GF-D8 (cell line): ENCODE data around the gene CCN6.

ENCODE experiments used
- DNase-seq: peaks from one replicate; lab custom pipeline; 2025; lab: John Stamatoyannopoulos, UW

The CCN6 gene

DNA sequence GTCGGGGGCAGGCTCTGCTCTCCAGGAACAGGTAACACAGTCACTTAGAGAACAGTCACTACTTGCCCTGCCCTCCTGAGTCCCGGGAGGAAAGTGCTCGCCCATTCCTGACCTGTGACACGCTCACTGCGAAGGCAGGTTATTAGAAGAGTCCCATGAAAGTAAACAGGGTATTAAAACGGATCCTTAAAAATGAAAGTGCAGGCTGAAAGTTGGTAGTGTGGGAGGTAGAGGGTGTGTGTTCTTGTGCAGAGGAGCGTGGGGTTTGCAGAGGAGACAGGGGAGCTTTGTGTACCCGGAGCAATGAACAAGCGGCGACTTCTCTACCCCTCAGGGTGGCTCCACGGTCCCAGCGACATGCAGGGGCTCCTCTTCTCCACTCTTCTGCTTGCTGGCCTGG, at the start of gene CCN6:
CCN6 (plus strand) TSS at position 104 of the 400 bp plus-strand sequence; CDS start at position 358, 254 bp downstream.
- DNase-seq: no peak

DNA sequence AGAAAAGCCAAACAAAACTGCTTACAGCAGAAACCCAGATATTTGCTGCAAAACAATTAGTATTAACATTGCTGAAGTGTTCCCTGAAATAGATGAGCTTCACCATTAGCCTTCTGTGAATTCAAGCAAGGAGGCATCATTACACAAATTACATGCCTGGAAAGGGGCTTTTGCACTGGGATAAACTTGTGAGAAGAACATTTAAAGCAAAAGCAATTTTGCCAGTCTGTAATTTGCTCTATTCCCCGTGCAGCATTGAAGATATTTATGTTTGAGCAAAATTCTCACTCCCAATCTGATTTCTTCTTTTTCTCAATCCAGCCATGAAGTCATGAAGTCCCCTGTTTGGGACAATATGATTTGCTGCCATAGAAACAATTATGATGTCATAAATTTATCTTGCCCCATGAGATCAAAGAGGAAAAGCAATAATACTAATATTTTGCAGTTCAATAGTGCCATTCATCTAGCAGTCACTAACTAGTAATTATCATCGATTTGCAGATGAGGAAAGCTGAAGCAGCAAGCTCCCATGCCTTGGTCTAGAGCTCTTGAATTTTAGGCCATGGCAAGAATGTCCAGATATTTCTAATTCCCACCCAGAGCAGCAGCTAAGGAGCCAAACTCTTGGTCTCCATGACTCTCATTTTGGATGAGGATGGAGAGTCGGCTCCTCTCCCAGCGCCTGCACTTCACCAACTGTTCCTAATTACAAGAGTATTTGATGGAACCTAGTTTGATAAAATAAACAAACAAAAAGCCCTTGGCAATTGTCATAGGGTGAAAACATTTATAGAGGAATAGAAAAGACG, 49.5 kb upstream of the CCN6 start:
- no peak for DNase-seq

DNA sequence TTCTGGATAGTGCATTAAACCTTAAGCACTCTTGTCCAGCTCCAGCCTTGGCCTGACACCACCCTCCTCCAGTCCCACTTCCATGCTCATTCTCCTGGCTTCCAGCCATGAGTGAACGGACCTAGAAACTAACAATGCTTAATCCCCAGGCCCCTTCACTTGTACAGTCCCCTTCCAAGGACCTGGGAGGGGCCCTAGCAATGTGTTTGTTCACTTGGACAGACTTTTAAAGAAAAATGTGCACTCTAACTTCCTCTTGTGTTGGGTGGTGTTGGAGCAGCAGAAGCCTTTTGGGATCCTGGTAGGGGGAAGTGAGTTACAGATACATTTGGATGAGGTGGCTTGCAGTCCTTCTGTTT, 48.9 kb upstream of the CCN6 start:
- DNase-seq: no peak

DNA sequence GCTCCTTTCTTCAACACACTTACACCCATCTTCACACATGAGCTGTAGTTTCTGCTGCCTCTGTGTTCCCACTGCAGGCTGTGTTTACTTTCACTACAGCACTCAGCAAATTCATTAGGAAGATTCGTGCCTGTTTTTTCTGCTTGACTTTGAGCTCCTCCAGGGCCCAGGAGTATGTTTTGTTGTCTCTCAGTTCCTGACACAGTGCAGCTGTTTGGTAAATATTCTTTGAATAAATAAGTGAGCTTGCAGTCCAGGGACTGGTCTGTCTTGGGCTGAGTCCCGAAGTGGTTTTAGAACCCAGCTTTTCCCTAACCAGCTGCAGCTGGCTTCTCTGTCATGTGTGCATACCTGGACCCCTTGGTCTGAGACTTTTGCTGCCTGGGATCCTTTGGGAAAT, 46.6 kb upstream of the CCN6 start:
- no peak for DNase-seq

DNA sequence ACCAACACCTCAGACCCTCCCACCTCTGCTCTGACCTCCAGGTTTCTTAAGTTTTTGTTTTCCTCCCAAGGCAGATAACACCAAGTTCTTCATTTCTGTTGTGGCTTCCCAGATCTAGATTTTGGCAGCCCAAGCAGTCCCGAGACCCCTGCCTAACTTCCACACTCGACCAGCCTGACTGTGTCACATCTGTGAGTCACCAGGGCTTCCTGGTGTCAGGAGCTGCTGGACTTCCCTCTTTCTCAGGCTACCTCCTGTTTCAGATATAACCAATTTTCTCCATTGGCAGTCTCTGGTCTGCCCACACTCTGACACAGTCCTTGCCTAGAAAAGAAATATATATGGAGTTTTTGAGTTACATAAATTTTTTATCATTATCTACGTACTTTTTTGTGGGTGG, 46.1 kb upstream of the CCN6 start:
- no peak for DNase-seq

DNA sequence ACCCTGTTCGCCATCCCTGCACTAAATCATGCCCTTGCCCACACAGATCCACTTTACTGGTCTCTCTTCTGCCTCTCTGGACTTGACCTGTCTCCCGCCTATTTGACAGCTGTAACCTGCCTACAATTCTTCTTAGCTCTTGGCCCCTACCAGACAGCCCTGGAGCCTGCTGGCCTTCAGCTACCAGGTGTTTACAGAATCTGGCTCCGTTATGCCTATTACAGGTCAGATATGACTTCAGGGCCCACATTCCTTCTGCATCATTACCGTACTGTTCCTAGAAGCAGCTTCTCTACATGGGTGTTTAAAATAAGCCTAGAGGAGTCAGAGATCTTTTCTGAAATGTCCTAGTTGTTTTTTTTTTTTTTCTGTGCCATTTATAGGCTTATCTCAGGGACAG, 45.4 kb upstream of the CCN6 start:
- DNase-seq: no peak

DNA sequence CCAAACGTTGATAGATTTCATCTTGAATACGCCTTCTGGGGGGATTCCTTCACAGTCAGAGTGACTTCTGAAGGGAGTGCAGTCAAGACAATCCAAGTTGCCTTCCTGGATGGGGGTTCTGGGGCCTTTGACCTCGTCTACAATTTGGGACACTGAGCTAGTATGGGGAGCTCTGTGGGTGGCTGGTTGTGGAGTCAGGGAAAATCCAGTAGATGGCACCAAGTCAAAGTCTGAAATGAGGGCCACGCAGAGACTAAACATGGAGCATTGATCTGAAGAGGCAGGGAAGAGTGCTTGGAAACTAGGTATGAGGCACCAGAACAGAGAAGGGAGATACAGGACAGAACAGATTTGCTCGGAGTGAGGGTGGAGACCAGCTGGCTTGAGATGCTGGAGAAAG, 43.6 kb upstream of the CCN6 start:
- no peak for DNase-seq

DNA sequence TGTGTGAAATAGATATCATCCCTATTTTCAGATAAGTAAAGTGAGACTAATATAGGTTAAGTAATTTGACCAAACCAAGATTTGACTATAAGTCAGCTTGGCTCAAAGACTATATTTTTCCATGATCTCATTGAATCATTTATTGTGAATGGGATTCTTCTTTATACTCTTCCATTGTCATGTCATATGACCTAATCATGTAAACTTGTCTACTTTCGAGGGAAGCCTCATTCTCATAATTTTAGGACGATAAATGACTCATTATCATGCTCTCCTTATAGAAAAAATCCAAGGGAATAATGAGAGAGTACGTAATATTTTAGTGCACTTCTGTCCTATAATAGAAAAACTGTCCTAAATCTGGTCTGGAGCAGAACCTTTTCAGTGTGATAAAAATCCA, 40.9 kb upstream of the CCN6 start:
- no peak for DNase-seq

DNA sequence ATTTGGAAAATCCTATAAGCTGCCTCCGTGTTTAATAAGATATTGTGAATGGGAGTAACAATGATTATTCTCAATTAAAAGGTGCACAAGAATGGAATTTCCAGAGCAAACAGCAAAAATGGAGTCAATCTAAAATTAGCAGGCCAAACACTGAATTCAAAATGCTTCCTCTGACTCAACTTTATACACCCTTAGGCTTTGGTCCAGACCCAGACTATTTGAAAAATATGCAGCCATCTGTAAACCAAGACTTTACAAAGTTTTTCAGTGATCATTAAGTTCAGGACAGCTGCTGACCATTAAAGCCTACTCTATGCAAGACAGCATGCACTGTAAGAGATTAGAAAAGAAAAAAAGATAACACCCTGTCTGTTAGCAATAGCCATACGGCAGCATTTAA, 39.4 kb upstream of the CCN6 start:
- no peak for DNase-seq

DNA sequence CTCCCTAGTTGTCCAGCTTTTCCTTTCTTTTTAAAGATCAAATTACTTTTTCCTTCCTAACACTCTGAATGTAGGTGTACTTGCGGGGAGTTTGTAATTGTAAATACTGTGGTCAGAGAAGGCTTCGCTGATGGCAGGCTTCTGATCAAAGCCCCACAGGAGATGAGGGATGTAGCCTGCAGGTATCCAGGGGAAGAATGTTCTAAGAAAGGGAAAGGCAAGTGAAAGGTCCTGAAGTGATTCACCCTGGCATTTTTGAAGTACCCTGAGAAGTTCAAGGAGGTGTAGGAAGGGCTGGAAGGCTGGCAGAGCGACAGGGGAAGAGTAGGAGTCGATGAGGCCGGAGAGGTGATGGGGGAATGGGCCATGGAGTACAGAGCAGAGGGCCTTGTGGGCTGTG, 38.2 kb upstream of the CCN6 start:
- DNase-seq: no peak

DNA sequence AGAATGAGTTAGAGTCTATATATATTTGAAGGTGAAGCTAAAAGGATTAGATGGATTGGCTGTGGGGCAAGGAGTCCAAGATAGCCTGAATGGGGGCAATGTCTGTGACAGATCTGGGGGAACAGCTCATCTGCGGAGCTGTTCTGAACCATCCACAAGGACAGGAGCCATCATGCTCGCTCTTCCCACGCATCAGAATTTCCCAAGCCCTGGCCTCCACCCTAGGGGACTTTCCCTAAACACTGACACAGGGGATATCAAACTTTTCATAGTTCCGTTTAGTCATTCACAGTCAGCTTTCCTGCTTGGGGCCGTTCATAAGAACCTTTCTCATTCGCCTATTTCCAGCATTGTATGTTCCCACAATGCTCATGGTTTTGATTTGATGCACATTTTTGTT, 37.6 kb upstream of the CCN6 start:
- no peak for DNase-seq

DNA sequence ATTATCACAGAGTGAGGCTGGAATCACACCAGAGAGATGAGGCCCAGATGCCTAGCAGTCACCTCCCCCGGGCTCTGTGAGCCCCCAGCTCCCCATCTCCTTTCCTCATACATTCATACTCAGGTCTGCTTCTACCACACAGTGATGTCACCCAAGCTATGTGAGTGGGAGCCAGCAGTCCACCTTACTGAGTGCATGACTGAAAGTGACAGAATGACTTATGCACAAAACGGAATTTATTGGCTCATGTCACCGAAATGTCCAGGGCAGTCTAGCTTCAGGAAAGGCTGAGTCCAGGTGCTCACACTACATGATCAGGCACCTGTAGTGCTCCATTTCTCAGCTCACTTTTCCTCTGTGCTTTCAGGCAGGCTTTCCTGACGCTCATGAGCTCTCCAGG, 36.7 kb upstream of the CCN6 start:
- no peak for DNase-seq

DNA sequence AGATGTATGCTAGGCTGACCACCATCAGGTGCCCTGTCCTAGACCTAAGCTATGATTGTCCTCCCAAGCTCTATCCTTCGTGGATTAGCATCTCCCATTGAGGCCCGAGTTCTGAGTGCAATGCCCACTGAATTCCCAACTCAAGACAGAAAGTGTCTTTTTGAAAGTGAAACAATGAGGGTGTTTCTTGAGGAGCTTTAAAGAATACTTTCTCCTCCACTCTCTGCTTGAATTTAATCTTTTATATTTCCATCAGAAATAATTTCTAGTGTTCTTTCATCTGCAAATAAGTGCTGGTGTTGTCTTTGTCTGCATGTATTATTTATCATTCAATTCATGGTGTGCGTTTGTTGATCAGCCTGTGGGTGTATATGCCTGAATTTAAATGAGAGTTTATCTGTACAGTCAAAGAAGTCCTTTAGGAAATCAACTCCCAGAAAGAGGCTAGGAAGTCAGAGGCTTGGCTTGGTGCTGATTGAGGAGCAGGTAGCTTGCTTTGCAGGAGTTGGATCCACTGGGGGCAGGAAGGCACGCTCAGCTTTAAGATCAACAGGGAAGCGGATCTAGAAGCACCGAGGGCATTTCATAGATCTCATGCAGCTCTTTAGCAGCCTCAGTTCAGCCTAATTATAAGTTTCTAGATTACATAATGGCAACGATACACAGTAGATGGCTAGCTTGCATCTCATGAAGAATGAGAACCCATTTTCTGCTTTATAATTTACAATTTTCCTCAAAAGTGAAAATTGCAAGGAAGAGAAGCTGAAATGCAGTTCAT, 36.0 kb upstream of the CCN6 start:
- no peak for DNase-seq

DNA sequence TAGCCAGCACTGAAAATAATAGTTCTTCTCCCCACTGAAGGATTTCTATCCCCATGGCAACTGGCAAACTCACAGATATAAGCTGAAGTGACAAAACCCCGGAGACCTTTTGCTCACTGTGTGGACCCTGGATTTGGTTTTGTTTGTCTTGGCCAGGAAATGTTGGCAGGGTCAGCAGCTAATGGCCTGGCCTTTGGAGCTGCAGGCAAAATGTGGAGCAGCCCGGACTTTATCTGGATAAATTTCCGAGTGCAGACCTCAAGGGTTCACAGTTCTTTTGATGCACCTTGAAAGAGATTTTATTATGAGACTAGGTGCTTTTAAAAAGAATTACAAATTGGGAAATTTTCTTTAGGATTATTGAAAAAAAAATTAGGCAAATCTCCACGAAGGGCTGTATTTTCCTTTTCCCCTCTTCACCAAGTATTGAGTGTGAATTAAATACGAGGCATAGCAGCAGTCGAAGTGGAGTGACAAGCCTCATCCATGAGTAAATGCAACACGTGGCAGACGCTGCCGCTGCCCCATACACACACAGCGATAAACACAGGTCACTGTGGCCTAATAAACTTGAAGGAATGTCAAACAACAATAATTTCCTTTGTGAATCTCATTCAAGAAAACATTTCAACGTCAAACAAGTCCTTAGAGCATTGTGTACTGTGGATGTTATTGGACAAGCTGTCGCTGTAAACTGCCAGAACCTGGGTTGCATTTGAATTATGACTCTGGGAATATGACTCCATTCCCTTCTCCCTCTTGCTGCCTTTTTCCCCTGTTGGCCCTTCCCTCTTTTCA, 35.1 kb upstream of the CCN6 start:
- no peak for DNase-seq

DNA sequence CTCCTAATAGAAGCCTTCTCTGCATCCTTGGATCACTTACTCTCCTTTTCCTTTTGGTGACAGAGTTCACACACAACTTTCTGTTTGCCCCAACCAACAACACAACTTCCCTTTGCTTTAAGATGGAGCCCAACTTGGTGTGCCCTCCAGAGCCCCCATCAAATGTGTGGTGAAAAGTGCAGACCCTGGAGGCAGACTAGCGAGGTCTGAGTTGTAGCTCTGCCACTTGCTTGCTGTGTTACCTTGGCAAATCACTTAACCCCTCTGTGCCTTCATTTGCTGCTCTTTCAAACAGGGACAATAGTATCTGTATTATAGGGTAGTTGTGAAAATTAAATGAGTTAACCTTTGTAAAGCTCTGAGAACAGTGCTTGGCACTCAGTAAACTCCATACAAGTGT, 34.3 kb upstream of the CCN6 start:
- DNase-seq: no peak

DNA sequence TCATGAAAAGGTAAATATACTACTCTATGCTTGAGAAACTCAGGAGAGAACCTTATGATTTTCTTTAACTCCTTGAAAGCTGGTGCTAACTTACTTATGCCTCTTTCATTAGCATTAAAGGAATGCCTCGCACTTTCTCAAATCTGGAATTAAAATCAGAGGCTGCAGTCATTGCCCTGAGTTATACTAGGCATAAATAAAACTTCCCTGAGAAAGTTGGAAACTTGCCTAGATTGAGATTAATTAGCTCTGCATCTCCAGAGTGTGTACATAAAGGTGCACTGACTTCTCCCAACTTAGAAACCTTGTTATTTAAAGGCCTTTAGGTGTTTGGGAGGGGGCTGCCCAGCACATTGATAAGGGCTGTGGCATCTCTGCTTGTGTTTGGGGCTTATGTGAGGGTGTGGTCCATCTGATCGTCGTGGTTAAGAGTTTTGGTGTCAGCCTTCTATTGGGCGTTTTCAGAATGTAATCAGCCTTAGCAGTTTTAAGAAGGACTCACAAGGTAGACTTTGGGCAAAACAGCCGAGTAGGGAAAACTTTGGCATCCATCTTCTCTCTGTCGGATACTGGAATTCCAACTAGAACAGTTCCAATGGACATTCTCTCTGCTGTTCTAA, 32.1 kb upstream of the CCN6 start:
- no peak for DNase-seq

DNA sequence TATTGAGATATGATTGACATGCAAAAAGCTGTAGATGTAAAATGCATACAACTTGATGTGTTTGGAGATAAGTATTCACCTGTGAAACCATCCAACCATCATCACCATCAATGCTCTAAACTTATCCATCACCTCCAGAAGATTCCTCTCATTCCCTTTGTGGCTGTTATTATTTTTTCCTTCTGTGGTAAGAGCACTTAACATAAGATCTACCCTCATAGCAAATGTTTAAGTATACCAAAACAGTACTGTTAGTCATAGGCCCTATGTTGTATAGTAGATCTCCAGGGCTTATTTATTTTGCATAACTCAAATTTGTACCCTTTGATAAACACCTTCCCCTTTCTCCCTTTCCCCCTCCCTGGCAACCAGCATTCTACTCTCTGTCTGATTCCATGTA, 31.2 kb upstream of the CCN6 start:
- no peak for DNase-seq

DNA sequence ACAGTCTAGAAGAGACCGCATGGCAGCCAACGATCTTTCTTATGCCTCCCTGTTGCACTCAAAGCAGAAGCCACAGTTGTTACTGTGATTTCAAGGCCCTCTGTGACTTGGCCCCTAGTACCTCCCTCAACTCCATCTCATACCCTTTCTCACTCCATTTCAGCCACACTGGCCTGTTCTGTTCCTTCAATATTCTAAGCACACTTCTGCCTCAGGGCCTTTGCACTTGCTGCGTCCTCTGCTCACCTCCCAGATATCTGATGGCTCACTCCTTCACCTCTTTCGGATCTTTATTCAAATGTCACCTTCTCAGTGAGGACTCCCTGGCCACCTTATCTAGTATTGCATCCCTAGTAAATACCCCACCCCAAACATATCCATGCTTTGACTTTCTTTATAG, 29.4 kb upstream of the CCN6 start:
- no peak for DNase-seq

DNA sequence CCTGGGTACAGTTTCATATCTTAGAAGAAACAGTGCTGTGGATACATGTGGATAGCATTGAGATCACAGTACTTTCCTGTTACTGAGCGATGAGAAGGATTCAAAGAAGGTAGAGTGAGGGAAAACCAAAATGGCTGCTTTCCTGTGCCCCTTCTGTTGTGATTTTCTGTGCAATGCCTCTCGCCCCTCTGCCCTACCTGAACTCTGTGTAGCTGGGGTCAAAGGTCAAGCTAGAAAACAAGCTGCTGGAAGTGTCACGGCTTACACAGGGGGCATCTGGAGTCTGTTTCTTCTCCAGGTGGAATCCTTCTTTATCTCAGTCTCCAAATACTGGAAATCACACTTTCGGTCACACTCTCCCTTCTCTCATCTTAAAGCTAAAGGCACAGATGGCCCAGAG, 27.0 kb upstream of the CCN6 start:
- DNase-seq: no peak

DNA sequence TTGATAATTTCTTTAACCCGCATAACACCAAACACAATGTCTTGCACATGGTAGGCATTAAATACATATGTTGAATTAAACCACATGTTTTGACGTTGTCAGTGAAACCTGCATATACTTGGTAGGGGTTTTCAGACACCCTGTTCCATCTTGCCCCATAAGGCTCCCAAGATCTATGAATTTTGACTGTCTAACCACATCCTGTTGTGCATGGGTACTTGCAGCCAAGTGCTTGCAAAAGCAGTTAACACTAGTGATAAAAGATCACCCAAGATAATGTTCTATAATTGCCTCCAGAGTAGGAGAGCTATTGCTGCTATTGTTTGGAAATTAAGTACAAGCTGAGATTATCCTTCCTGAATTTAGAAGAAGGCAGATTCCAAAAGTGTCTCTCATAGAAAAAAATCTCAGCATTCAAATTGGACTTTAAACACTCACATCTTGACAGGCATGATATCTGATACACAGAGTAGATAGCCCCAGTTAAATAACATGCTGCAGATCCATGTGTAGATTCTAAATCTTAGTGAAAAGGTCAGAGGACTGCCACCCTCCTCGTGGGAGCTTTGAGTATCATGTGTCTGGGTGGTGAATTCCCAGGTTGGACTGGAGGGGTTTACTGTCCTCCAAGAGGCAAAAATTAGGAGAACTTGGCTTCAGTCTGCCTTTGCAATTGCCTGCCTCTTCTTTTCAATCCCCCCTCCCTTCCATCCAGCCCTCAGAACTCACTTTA, 25.8 kb upstream of the CCN6 start:
- peak; percentile 18 for DNase-seq

DNA sequence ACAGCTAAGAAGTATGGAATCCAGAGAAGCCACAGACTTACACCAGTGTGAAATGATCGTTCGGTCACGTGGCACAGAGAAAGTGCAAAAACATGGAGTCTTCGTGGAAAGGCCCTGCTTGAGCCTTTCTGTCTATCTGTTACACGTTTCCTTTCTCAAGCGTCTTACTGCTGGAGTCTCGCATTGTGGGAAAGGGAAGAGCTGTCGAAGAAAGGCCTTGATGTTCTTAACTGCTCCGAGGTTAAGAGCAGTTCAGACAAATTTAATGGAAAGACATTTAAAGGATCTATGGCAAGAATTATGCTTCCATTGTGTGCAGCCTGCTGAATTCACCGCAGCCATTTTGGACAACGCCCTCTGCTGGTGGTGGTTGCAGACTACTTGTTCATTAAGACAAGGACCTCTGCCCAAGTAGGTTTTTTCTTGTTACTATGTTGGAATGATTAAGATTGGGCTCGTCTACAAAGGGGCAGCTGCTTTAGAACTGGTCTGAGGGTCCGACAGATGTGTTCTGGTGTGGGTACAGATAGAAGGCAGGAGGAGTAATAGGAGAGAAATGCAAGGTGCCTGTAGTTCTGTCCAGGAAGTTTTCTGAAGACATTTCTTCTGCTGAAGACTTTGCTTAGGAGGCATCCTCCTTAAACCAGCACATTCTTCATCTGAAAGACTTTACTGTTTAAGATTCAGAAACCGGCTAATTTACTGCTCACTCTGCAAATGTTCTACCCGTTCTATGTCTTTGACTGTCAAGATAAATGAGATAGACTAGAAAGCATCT, 24.7 kb upstream of the CCN6 start:
- no peak for DNase-seq
